Loucy (cell line): ENCODE results near the gene CHPF.

Source experiments
- CTCF ChIP-seq: fragments of 200-600 bp; sonication (generic); conservative IDR thresholded peaks from 2 replicates; pipeline ENCODE4 v1.5.1; 2014; ENCODE audit warnings: mild to moderate bottlenecking, antibody characterized with exemption, low read length
- EZH2phosphoT487 ChIP-seq: fragments of 200-600 bp; IDR thresholded peaks from 2 replicates; pipeline ENCODE4 v1.6.1; 2018; ENCODE audit warnings: antibody characterized with exemption, mild to moderate bottlenecking, moderate library complexity, borderline replicate concordance

- TF ChIP-seq CTCF: peak; percentile 75
- TF ChIP-seq EZH2phosphoT487: no peak
These were observed 48.0 kb downstream of the CHPF start for GRCh38 chr2:219495531-219496122.
